Activated naive CD8-positive, alpha-beta T cell treated with anti-CD3 and anti-CD28 coated beads, Interleukin-2, amount 10 ng/mL, durations not matched to agents 7 days and 5 days (primary cell): ENCODE results near the gene PARK7. TPM values are rescaled to one million over a fixed set of nuclear protein-coding genes. Genes with fewer than 3 reads are reported as not detected.

Experiments
- ATAC-seq: fragments of 150-1000 bp; cut with Tn5 transposase; one replicate; pipeline ENCODE4 v1.10.0; 2021; ENCODE audit warnings: low read depth, moderate library complexity
- POLR2A ChIA-PET: fragments of 350-600 bp; sonication (Branson Sonifier 250); formaldehyde crosslinking; loops from one replicate; lab custom pipeline; 2021; ENCODE audit warnings: antibody characterized with exemption; lab: Charles Lee
- DNase-seq: peaks from one replicate; pipeline ENCODE4 v3.0.0; 2021
- H3K27ac Mint-ChIP-seq: one replicate; pipeline ENCODE4 v1.8.0; 2022; ENCODE audit warnings: mild to moderate bottlenecking, mixed read lengths
- H3K27me3 Mint-ChIP-seq: one replicate; pipeline ENCODE4 v1.8.0; 2022; ENCODE audit warnings: mild to moderate bottlenecking, moderate library complexity, mixed read lengths
- H3K36me3 Mint-ChIP-seq: one replicate; pipeline ENCODE4 v1.8.0; 2021; ENCODE audit warnings: mild to moderate bottlenecking, mixed read lengths
- H3K4me1 Mint-ChIP-seq: one replicate; pipeline ENCODE4 v1.8.0; 2021; ENCODE audit warnings: mixed read lengths
- H3K4me3 Mint-ChIP-seq: one replicate; pipeline ENCODE4 v1.8.0; 2022; ENCODE audit warnings: mild to moderate bottlenecking, moderate library complexity, mixed read lengths
- H3K9me3 Mint-ChIP-seq: one replicate; pipeline ENCODE4 v1.8.0; 2021; ENCODE audit warnings: mixed read lengths
- total RNA-seq, 2 experiments: library from RNA; stranded (reverse); gene quantifications; one replicate each; pipeline ENCODE4 v1.2.3, GENCODE V29; 2021

Gene PARK7
- total RNA-seq, 2 experiments from 2014 or later, result 209 to 230 TPM

DNA sequence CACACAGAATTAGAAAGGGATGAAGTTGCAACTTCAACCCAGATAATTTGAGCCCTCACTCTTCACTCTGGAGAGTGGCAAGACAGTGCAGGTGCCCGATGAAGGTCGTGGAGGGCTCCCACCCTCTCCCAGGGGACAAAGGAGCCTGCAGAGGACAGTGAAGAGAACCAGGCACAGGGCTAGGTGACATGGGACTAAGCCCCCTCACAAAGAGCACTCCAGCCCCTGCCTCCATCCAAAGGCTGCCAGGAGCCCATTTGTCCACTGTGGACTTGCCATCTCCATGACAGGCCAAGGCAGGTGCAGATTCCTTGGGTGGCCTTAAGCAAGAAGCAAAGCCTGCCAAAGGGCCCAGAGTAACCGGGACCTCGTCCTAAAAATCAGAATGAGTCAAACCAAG, 49.5 kb downstream of the PARK7 start:
- no peaks in the 10 kb centered on the region for H3K4me1 Mint-ChIP-seq
- H3K9me3 Mint-ChIP-seq, result no peaks in the 10 kb centered on the region
- POLR2A ChIA-PET, result no interaction called here
- DNase-seq (no peak), ATAC-seq (no peak)
- H3K27me3 Mint-ChIP-seq, result peaks cover 3% of the 10 kb centered on the region
- no peaks in the 10 kb centered on the region for H3K36me3 Mint-ChIP-seq
- H3K4me3 Mint-ChIP-seq, result no peak overlapping the region
- H3K27ac Mint-ChIP-seq, result no peak overlapping the region

DNA sequence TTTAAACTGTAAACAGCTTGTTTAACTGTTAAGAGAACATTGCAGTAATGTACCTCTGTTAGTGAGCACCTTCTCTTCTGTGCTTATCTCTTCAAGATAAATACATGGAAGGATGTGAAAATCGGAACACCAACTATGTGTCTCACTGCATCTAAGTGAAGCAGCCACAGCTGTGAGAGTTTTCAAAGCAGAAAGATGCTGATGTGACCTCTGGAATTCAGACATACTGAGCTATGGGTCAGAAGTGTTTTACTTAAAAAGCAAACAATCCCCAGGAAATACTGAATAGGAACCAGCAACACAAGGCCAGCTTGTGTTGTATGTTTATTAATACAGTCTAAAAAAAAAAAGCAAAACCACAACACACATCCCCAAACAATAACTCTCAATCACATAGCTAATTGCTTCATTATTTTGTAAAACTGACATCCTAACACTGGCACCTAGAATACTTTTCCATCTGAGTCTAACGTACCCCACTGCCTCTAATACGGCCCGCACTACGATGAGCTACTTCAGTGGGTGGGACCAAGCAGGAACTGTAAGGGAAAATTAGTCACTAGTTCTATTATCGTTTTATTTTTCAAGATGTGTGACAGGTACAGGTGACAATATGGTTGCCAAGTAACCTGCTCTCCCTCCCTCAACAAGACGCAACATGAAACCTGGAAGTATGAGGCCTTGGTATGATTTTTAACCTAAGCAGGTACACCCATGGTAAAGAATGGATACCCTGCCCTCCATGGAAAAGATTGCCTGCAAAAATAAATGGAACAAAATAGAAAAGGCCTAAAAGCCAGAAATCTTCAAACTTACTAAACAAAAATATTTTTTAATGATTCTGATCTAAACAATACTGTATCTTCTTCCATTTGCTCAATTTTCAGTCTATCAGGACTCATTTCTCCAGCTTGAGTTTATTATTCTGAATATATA, 50.7 kb downstream of the PARK7 start:
- Mint-ChIP-seq H3K4me1 (no peaks in the 10 kb centered on the region), H3K4me3 (no peak overlapping the region), H3K27me3 (peaks cover 13% of the 10 kb centered on the region), H3K27ac (no peak overlapping the region), H3K36me3 (no peaks in the 10 kb centered on the region), H3K9me3 (no peaks in the 10 kb centered on the region)
- POLR2A ChIA-PET, result no interaction called here
- no peak for ATAC-seq
- DNase-seq, result no peak

DNA sequence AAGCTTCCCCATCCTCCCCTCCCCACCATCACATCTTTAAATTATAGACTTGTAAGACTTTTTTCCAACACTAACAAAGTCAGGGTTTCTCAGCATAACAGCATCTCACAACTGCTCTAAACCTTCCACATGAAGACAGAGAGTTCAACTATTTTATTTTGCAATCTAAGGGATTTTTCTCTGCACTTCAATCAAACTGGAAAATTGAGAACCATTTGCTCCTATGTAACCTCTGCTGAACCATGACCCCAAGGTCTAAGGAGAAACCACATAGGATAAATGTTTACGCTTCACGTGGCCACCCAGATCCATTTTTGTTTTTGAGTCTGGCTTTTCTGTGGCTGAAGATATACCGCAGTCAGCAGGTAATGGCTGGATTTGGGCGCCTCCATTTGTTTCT, 51.4 kb downstream of the PARK7 start:
- POLR2A ChIA-PET, result no interaction called here
- Mint-ChIP-seq H3K27me3 (peaks cover 16% of the 10 kb centered on the region), H3K4me3 (no peak overlapping the region), H3K36me3 (no peaks in the 10 kb centered on the region), H3K4me1 (no peaks in the 10 kb centered on the region), H3K27ac (no peak overlapping the region), H3K9me3 (no peaks in the 10 kb centered on the region)
- no peak for DNase-seq
- no peak for ATAC-seq

DNA sequence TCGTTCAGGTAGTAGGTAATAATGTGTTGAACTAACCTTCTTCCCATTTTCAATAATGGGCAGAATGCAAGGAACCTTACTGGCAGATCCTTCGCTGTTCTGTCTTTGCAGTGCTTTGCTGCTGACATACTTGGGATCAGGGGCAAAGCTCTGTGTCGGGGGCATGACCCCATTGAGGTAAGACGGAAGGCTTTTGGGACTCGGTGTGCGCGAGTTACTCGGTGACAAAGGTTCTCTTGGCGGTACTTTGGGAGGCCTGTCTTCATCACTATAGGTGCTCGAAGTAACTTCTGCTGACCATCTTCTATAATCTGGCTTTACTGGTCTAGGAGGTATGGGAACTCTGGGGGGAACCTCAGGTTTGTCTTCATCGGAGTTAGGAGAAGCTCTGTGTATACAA, 51.9 kb downstream of the PARK7 start:
- H3K36me3 Mint-ChIP-seq, result no peaks in the 10 kb centered on the region
- H3K4me1 Mint-ChIP-seq, result no peaks in the 10 kb centered on the region
- no peak for ATAC-seq
- no peak overlapping the region for H3K27ac Mint-ChIP-seq
- H3K27me3 Mint-ChIP-seq, result peaks cover 21% of the 10 kb centered on the region
- no peaks in the 10 kb centered on the region for H3K9me3 Mint-ChIP-seq
- H3K4me3 Mint-ChIP-seq, result no peak overlapping the region
- no peak for DNase-seq
- POLR2A ChIA-PET, result no interaction called here

DNA sequence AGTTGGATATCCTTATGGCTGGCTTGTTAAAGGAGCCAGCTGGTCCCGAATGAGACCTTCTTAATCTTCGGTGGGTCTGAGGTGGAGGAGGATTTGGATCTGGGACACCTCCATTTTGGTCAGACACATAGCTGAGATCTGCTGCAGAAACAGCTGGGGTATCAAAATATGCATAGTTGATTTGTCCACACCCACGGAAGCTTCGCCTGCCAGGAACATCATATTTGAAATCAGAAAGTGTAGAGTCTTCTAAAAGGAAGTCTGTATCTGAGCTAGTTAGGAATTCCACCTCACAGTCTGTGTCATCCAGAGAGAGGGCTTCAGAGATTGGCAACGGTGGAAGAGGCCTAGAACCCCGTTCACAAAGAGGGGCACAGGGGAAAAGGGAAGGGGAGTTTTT, 52.3 kb downstream of the PARK7 start:
- no peaks in the 10 kb centered on the region for H3K36me3 Mint-ChIP-seq
- no peaks in the 10 kb centered on the region for H3K4me1 Mint-ChIP-seq
- ATAC-seq, result no peak
- H3K27me3 Mint-ChIP-seq, result peaks cover 23% of the 10 kb centered on the region
- H3K4me3 Mint-ChIP-seq, result no peak overlapping the region
- no peak for DNase-seq
- H3K9me3 Mint-ChIP-seq, result no peaks in the 10 kb centered on the region
- no peak overlapping the region for H3K27ac Mint-ChIP-seq
- POLR2A ChIA-PET, result no interaction called here

DNA sequence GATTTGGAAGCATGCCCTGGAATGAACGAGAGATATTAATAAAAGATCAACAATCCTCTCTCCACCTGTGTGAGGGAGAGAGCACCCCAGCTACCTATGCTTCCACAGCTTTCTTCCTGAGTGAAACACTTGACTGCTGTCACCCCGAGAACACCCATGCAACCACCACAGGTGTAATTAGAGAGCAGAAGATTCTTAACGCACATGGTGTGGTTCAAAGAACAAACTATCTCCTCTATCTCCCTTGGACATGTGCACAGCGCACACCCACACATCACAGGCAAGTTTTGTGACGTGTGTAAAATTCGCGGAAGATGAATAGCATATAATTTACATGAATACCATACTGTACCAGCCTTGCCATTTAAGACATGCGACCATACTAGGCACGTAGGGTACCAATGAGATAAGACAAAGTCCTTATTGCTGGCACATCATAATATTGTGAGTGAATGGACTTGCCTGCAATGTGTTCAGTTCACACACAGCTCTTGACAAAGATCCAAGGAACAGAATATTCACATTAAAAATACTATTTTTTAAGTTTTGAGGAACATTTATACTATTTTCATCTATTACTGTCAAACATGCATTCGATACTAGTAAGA, 53.0 kb downstream of the PARK7 start:
- ATAC-seq (no peak), DNase-seq (no peak)
- H3K4me1 Mint-ChIP-seq, result no peaks in the 10 kb centered on the region
- no peaks in the 10 kb centered on the region for H3K9me3 Mint-ChIP-seq
- peaks cover 26% of the 10 kb centered on the region for H3K27me3 Mint-ChIP-seq
- H3K27ac Mint-ChIP-seq, result no peak overlapping the region
- no peaks in the 10 kb centered on the region for H3K36me3 Mint-ChIP-seq
- H3K4me3 Mint-ChIP-seq, result no peak overlapping the region
- POLR2A ChIA-PET, result no interaction called here

DNA sequence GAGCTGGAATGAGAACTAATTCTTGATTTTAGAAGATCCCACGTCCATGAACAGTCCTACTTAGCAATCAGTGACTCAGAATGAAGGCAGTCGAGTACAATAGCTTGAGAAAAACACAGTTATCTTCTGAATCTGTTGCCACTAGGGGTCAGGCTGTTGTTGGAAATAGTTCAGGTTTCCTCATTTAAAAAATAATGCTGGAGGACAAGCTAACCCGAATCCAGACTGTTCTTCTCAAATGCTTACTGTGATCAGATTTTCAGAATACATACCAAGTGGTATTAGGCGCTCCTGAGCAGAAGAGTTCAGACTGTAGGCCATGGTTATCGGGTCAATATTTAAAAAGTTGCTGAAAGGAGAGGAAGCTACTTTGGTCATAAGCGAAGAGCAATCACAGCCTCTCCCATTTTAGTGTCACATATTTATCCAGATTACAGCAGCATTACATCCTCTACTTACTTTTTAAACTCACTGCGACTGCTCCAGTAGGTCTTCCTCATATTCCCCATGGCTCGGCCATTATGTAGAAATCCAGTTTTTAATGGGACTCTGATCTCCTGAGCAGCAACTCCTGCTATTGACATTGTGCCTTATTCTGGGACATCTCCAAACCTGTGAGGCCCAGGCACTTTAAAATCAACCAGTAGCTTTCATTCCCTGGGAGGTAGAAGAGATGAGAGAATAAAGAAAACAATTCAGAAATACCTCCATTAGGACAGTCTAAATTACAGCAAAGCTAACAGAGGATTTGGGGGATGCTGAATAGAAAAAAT, 53.7 kb downstream of the PARK7 start:
- POLR2A ChIA-PET, result no interaction called here
- Mint-ChIP-seq H3K27ac (no peak overlapping the region), H3K36me3 (no peaks in the 10 kb centered on the region), H3K4me1 (no peaks in the 10 kb centered on the region), H3K9me3 (no peaks in the 10 kb centered on the region), H3K4me3 (no peak overlapping the region), H3K27me3 (peaks cover 26% of the 10 kb centered on the region)
- ATAC-seq (peak; percentile 61), DNase-seq (no peak)

DNA sequence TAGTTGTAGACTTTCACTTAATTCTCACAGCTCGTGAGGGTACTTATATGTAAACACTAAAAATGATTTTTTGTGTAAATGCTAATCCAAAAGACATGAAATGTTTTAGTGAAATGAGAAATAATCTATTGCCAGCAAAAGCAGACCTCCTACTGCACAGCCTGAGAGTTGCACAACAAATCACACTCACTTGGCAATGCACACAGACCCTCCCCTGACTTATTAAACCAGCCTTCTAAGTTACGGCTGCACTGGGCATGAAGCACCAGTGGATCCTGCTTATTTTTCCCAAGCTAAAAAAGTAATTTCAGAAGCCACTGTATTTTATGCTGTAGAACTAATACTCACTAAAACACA, 54.3 kb downstream of the PARK7 start:
- no peak overlapping the region for H3K27ac Mint-ChIP-seq
- H3K4me3 Mint-ChIP-seq, result no peak overlapping the region
- H3K9me3 Mint-ChIP-seq, result no peaks in the 10 kb centered on the region
- peaks cover 26% of the 10 kb centered on the region for H3K27me3 Mint-ChIP-seq
- H3K36me3 Mint-ChIP-seq, result no peaks in the 10 kb centered on the region
- ATAC-seq, result no peak
- H3K4me1 Mint-ChIP-seq, result no peaks in the 10 kb centered on the region
- no peak for DNase-seq
- POLR2A ChIA-PET, result no interaction called here

DNA sequence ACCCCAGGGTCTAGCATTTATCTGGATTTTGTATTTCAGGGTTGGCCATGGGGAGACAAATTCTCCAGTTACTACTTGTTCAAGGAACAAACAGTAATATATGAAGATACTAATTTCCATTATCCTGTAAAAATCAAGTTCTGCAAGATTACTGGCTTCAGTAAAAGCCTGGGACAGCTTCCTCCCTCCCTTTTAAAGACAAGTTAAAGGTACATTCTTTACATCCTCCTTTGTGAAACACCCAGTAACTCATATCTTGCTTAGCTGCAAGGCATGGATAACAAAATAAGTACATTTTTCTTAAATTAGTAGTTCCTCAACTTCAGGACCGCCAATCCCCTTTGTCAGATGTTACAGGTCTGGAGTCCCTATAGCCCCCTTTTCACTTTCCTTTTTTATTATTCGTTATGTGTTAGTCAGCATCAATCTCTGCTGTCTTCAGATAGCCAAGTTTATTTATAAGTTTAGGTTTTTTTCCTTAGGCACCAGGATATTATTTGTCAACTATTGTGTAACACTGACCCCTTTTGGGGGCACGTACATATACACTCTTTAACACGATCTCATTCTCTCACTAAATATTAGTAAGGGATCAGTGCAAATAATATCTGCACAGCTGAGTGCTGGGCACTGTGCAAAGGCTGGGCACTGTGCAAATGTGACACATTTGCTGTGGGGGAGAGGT, 54.8 kb downstream of the PARK7 start:
- Mint-ChIP-seq H3K4me1 (no peaks in the 10 kb centered on the region), H3K4me3 (no peak overlapping the region), H3K36me3 (no peaks in the 10 kb centered on the region), H3K27ac (no peak overlapping the region), H3K27me3 (peaks cover 26% of the 10 kb centered on the region), H3K9me3 (no peaks in the 10 kb centered on the region)
- POLR2A ChIA-PET, result no interaction called here
- no peak for DNase-seq
- no peak for ATAC-seq

DNA sequence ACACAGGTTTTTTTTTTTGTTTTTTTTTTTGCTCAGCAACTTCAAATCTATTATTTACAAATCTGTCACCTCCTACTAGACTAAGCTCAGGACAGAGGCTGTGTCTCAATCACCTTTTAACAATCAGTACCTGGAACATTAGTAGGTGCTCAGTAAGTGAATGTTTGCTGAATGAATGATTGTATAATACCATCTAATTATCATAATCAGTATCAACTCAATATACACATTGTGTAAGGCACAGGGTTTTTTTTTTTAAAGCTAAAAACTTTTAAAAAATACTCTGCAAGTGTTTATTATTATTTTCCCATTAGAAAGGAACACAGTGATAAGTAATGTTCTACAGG, 55.4 kb downstream of the PARK7 start:
- H3K4me3 Mint-ChIP-seq, result no peak overlapping the region
- no peaks in the 10 kb centered on the region for H3K36me3 Mint-ChIP-seq
- H3K27ac Mint-ChIP-seq, result no peak overlapping the region
- POLR2A ChIA-PET, result no interaction called here
- ATAC-seq (no peak), DNase-seq (no peak)
- no peaks in the 10 kb centered on the region for H3K4me1 Mint-ChIP-seq
- H3K27me3 Mint-ChIP-seq, result peaks cover 29% of the 10 kb centered on the region
- H3K9me3 Mint-ChIP-seq, result no peaks in the 10 kb centered on the region

DNA sequence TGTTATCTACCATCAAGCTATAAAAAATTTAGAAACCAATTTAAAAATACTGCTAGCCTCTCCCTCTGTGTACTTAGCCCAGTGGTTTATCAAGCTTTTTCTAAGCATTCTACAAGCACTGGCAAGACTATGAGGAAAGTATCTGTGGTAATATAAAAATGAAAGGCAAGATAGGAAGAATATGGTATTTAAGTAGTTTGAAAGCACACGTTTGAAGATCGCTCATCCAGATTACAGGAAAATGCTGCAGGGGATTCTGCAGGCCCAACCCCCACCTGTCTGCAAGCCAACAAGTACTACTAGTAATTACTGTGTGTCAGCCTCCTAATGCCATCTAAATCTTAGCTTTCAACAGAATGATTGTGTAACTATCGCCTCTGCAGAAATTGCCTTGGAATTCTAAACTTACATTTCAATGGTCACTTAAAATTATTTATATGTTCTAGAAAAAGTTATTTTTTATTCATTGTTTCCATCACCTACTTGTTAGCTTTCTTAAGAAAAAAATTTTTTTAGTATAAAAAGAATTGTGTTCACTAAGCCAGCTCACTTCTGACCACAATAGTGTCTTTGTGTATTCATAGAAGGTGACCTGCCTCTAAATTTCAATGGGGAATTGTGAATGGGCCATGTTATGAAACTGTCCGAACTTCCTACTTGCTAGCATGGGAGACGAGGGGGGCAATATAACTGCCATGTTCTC, 56.1 kb downstream of the PARK7 start:
- H3K27ac Mint-ChIP-seq, result no peak overlapping the region
- no peaks in the 10 kb centered on the region for H3K9me3 Mint-ChIP-seq
- H3K4me3 Mint-ChIP-seq, result no peak overlapping the region
- ATAC-seq (no peak), DNase-seq (no peak)
- POLR2A ChIA-PET, result no interaction called here
- H3K36me3 Mint-ChIP-seq, result no peaks in the 10 kb centered on the region
- no peaks in the 10 kb centered on the region for H3K4me1 Mint-ChIP-seq
- peaks cover 31% of the 10 kb centered on the region for H3K27me3 Mint-ChIP-seq

DNA sequence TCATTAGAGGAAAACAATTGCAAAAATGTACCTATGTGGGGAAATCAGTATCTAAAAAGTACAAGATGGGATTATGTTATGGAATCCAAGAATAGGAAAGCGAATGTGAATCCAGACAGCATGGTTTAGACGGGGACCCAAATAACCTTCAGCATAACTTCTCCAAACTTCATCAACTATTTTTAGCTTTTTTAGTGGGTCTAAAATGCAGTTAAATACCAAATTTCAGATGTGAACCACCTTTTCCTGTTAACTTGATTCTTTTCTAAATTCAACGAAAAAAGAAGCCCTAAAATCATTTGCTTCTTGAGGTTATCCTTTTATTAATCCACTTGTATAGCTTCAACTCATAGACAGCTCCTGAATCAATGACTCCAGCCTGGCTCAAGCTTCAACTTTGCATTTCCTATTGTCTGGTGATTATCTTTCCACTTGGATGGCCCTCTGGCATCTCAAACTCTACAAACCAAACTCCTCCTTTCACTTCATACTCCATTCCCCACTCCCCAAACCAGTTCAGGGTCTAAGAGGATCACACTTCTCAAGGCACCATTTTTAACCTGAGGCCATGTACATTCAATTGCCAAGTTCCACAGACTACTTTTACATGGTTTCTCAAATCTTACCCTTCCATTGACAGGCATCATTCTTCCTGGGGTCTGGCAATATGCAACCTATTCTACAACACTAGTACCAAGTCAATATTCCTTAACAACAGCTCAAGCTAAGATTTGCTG, 57.1 kb downstream of the PARK7 start:
- Mint-ChIP-seq H3K36me3 (no peaks in the 10 kb centered on the region), H3K27ac (no peak overlapping the region), H3K4me1 (no peaks in the 10 kb centered on the region), H3K27me3 (peaks cover 39% of the 10 kb centered on the region), H3K4me3 (no peak overlapping the region), H3K9me3 (no peaks in the 10 kb centered on the region)
- DNase-seq, result no peak
- POLR2A ChIA-PET, result no interaction called here
- no peak for ATAC-seq
